Hematopoietic multipotent progenitor cell (in vitro differentiated cells): ENCODE results near the gene AMPD2. TPM values are rescaled to one million over a fixed set of nuclear protein-coding genes. Genes with fewer than 3 reads are reported as not detected.

Source experiments
- DNase-seq, 3 donors: peaks; one replicate each; pipeline ENCODE4 v3.0.0-alpha.2; 2011 to 2015; ENCODE audit warnings: low read depth in 2 of 3, low spot score in 2 of 3
- total RNA-seq: library from RNA; depleted of rRNA; stranded (reverse); fragments of >200 nt; gene quantifications from one replicate; pipeline ENCODE4 v1.2.3, GENCODE V29; 2012

Gene AMPD2
- total RNA-seq, result 259 TPM

DNA sequence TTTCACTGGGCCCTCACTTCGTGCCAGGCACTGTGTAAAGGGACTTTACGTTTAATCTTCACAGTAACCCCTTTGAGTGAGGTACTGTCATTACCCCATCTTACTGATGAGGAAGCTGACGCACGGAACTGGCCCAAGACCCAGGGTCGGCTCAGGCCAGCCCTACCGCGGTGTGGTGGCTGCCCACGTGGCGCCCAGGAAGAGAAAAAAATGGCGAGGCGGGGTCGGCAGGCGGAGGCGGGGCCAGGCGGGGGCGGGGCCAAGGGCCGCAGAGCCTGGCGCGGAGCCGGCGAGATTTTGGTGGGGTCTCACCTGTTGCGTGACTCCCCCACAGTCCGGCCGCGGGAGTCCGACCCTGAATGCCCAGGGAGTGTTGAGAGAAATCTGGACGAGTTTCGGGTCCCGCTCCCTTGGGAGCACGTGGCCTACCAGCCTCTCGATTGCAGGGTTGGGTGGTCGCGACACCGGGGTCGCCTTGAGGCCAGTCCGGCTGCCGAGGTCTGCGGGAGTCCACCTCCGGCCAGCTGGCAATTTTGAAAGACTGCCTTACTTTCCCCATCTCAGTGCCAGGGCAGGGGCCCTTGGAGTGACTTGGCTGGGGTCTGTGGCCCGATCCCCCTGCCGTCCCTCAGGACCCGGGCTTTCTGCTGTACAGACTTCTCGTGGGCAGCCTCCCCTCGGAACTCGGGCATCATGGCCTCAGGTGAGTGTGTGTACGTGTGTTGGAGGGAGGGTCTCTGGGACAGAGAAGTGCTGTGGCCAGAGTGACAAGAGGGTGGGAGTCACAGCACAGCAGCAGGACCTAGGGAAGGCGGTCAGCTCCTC lies at the start of gene AMPD2, which contains the start of gene GNAT2:
AMPD2 (plus strand) TSS at position 262 of the 825 bp plus-strand sequence. CDS start 1,339 bp downstream, outside the sequence.
GNAT2 (minus strand) TSS at position 41 of the 825 bp plus-strand sequence. CDS start 6,746 bp downstream, outside the sequence.
- peak; percentile 50 to 84 (median 82) for DNase-seq

- no peak for DNase-seq
Measured at GRCh38 chr1:109570414-109570813, 49.2 kb upstream of the AMPD2 start.

DNA sequence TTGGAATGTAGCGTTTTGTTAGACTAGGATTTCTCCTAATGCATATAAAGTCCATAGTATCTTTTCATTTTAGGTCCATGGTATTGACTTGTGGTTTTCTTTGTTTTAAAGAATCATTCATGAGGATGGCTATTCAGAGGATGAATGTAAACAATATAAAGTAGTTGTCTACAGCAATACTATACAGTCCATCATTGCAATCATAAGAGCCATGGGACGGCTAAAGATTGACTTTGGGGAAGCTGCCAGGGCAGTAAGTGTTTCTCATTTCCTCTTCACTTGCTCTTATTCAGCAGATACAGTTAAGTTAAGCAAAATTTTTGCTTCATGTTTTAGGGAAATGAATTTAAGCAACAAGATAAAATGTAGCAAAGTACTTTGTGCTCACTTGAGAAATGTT lies 45.9 kb upstream of the AMPD2 start:
- peak in 2 of 3 donors; percentile 15 to 60 for DNase-seq

- no peak for DNase-seq
Measured at GRCh38 chr1:109578947-109579443, 40.6 kb upstream of the AMPD2 start.

DNA sequence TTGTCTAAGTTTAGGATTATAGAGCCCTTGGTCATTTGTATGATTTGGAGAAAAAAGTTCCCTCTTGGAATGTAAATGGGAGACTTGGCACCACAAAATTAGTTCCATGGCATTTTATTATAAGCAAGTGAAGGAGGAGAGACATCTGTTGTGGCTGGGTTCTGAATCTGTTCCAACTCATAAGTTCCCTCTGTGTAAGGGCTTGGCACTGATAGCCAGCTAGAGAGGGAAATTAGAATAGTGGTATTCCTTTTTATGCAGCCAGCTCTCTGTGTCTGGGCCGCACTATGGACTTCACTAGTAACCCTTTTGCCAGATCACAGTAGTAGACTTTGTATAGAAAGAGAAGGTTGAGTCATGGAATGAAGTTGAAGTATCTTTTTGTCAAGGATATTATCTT lies 40.1 kb upstream of the AMPD2 start:
- DNase-seq, result no peak

DNA sequence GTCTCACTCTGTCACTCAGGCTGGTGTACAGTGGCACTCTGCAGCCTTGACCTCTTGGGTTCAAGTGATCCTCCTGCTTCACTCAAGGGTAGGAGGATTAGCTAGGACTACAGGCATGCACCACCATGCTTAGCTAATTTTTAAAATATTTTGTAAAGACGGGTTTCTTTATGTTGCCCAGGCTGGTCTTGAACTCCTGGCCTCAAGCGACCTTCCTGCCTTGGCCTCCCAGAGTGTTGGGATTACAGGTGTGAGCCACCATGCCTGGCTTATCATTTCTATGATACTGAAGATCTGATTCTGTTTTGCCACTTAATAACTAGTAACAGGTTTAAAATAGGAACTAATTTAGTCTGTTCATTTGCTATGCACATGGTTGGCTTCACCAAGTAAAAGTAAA lies 37.6 kb upstream of the AMPD2 start:
- no peak for DNase-seq

- no peak for DNase-seq
Measured at GRCh38 chr1:109584766-109585165, 34.9 kb upstream of the AMPD2 start.

DNA sequence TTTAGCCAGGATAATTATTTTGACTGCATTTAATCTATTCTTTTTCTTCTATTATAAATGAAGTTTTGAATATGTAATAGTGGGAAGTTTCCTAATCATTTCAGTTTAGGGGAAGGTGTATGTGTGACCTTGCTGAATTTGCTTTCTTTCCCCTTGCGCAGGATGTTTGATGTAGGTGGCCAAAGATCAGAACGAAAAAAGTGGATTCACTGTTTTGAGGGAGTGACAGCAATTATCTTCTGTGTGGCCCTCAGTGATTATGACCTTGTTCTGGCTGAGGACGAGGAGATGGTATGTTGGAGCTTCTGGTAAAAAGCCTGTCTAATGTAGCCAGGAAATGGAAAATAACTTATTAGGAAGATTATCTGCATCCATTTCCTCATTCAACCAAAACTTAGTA lies 33.6 kb upstream of the AMPD2 start:
- no peak for DNase-seq

DNA sequence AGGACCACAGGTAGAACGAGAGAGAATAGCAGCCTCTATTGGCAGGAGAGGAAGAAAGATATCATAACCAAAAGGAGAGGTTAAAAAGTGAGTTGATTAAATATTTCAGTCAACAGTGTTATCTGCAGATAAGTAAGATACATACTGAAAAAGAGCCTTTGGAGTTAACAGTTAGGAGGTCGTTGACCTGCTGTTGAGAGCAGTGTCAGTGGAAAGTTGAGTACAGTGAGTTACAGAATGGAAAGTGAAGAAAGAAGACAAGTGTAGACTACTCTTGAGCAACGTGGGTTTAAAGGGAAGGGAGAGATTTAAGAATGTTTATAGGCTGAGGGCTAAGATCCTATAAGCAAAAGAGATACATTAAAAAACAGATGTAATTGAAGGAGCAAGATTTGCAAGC lies 30.5 kb upstream of the AMPD2 start:
- no peak for DNase-seq

DNA sequence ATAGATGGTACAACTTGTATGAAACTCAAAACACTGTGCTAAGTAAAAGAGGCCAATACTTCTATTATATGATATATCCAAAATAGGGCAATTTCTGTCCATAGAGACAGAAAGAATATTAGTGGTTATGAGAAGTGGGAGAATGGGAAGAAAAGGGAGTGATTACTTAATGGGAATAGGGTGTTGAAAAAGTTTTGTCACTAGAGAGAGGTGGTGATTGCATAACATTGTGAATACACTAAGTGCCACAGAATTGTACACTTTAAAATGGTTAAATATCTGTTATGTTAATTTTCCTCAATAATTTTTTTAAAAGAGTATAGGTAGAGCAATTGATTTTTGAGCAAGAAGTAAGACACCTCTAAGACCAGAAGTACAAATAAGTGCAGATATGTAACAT lies 30.0 kb upstream of the AMPD2 start:
- DNase-seq, result no peak

GRCh38 chr1:109592916-109593315 lies 26.7 kb upstream of the AMPD2 start:
- no peak for DNase-seq

DNA sequence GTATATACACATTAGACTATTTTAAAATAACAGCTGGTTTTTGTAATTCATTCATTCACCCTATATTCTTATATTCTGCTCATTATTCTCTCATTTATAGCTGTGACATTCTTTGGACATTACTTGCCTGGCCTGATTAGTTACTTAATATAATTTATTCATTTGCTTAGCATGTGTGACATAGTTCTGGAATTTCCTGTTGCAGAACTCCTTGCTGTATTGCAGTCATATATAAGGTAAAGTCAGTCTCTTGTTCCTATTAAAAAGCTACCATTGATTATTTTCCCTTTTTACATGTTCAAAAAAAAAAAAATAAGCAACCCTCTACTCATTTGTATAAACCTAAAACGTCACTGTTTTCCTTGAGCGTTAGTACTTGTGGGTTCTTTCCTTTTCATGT lies 24.1 kb upstream of the AMPD2 start:
- no peak for DNase-seq

DNA sequence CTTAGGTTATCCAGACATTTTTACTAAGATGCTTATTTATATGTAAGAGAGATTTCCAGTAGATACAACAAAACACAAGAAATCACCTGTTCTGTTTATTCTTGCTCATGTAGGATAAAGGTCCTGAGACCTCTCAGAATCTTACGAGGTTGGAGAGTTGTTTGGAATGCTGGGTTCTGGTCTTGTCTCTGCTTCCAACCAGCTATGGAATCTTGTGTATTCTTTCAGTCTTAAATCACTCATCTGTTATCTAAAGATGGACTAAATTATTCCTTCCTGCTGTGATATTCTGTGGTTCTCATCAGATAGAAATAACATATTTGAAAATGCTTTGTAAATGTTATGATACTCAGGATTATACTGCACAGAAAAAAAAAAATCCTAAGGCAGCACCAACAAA lies 21.5 kb upstream of the AMPD2 start:
- DNase-seq, result no peak

- DNase-seq, result no peak
Measured at GRCh38 chr1:109598655-109599054, 21.0 kb upstream of the AMPD2 start.

GRCh38 chr1:109603229-109603628 lies 16.4 kb upstream of the AMPD2 start:
- no peak for DNase-seq

DNA sequence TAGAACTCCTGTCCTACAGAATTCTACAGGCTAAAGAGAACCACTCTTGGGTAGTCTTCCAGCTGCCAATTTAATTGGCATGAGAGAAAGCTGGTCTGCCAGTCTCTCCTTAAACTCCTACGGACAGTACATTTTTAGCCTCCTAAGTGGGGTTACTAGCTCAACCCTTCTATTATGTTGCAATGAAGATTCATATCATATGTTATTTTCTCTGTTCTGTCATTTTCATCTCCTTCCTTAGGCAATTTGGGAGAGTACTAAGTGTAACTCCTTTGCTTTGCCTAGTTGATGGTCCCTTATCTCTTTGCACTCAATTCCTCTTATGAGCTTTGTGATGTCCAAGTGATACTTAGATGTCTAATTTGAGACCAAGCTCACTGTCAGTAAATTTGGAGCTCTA lies 14.3 kb upstream of the AMPD2 start:
- no peak for DNase-seq

- no peak for DNase-seq
Measured at GRCh38 chr1:109609881-109610280, 9.8 kb upstream of the AMPD2 start.

DNA sequence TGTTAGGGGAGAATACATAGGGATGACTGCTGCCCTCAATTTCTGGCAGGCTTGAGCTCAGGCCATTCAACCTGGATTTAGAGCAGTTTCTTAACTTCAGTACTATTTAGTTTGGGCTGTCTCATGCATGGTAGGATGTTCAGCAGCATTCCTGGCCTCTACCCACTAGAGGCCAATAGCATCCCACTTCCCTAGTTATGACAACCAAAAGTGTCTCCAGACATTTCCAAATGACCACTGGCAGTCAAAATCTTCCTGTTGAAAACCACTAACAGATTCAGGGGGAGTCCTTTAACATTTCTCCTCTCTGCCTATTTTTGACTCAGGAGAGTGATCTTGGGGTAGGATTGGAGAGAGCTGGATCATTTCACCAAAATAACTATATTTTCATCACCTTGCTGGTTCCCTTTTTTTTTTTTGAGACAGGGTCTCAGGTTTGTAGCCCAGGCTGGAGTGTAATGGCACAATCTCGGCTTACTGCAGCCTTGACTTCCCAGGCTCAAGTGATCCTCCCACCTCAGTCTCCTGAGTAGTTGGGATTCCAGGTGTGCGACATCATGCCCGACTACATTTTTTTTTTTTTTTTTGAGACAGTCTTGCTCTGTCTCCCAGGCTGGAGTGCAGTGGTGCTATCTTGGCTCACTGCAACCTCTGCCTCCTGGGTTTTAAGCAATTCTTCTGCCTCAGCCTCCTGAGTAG lies 8.9 kb upstream of the AMPD2 start:
- no peak for DNase-seq

DNA sequence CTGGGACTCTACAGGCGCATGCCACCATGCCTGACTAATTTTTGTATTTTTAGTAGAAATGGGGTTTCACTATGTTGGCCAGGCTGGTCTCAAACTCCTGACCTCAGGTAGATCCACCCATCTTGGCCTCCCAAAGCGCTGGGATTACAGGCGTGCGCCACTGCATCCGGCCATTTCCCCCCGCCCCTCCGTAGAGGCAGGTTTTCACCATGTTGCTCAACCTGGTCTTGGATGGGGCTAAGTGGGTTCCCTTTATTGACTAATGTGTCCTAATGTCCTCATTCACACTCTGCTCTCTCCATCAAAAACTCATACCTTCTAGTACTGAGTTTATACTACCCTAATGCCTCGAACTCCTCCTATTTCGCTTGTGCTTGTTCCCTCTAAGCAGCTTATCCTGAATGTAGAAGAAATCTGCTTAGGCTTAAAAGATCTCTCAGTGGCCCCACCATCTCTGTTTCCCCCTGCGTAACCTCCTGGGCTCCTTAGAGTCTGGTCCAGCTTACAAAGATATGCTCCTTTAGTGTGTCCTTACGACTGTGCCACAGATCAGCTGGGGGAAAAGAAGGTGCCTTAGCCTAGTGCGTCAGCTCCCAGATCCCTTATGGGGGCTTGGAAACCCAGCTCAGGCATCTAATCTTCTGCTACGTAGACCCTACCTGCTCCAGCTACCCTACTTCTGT lies 8.2 kb upstream of the AMPD2 start:
- no peak for DNase-seq

GRCh38 chr1:109613361-109614147 lies 6.1 kb upstream of the AMPD2 start:
- no peak for DNase-seq
